ENCODE data around the gene RNF144A.
A peak's percentile ranks its signal among the peaks of the same experiment; 100 is the strongest.

RNF144A gene

GRCh38 chr2:7040547-7040946 is 123.3 kb downstream of the RNF144A start:
- Mint-ChIP-seq H3K27ac (no peak overlapping the region), H3K27me3 (no peaks in the 10 kb centered on the region), H3K9me3 (no peaks in the 10 kb centered on the region), H3K36me3 (ENCODE audit: low read depth) (peaks cover 60% of the 10 kb centered on the region), H3K4me3 (no peak overlapping the region), H3K4me1 (ENCODE audit: low read depth) (peaks cover 12% of the 10 kb centered on the region)
- DNase-seq = no peak

- Mint-ChIP-seq H3K4me1 (ENCODE audit: low read depth) (peaks cover 19% of the 10 kb centered on the region), H3K36me3 (ENCODE audit: low read depth) (peaks cover 60% of the 10 kb centered on the region), H3K9me3 (no peaks in the 10 kb centered on the region), H3K4me3 (no peak overlapping the region), H3K27me3 (no peaks in the 10 kb centered on the region), H3K27ac (peak overlapping the region; percentile 35)
- no peak for DNase-seq
Measured at GRCh38 chr2:7041421-7041820, 124.2 kb downstream of the RNF144A start.

- H3K27me3 Mint-ChIP-seq = no peaks in the 10 kb centered on the region
- H3K36me3 Mint-ChIP-seq (ENCODE audit: low read depth) = peaks cover 64% of the 10 kb centered on the region
- H3K4me3 Mint-ChIP-seq = no peak overlapping the region
- H3K9me3 Mint-ChIP-seq = no peaks in the 10 kb centered on the region
- no peak overlapping the region for H3K27ac Mint-ChIP-seq
- H3K4me1 Mint-ChIP-seq (ENCODE audit: low read depth) = peaks cover 24% of the 10 kb centered on the region
- DNase-seq = no peak
Measured at GRCh38 chr2:7043690-7044089, 126.5 kb downstream of the RNF144A start.

GRCh38 chr2:7044253-7045250 is 127.3 kb downstream of the RNF144A start:
- H3K27ac Mint-ChIP-seq = peak overlapping the region; percentile 7
- no peaks in the 10 kb centered on the region for H3K9me3 Mint-ChIP-seq
- H3K4me3 Mint-ChIP-seq = no peak overlapping the region
- peaks cover 24% of the 10 kb centered on the region for H3K4me1 Mint-ChIP-seq (ENCODE audit: low read depth)
- peaks cover 71% of the 10 kb centered on the region for H3K36me3 Mint-ChIP-seq (ENCODE audit: low read depth)
- DNase-seq = peak; percentile 72
- H3K27me3 Mint-ChIP-seq = no peaks in the 10 kb centered on the region

- peaks cover 24% of the 10 kb centered on the region for H3K4me1 Mint-ChIP-seq (ENCODE audit: low read depth)
- no peaks in the 10 kb centered on the region for H3K27me3 Mint-ChIP-seq
- H3K9me3 Mint-ChIP-seq = no peaks in the 10 kb centered on the region
- H3K36me3 Mint-ChIP-seq (ENCODE audit: low read depth) = peaks cover 69% of the 10 kb centered on the region
- H3K4me3 Mint-ChIP-seq = no peak overlapping the region
- no peak overlapping the region for H3K27ac Mint-ChIP-seq
- DNase-seq = no peak
Measured at GRCh38 chr2:7045601-7046590, 128.7 kb downstream of the RNF144A start.

- Mint-ChIP-seq H3K27ac (no peak overlapping the region), H3K36me3 (ENCODE audit: low read depth) (peaks cover 54% of the 10 kb centered on the region), H3K4me3 (no peak overlapping the region), H3K27me3 (no peaks in the 10 kb centered on the region), H3K9me3 (no peaks in the 10 kb centered on the region), H3K4me1 (ENCODE audit: low read depth) (peaks cover 24% of the 10 kb centered on the region)
- no peak for DNase-seq
Measured at GRCh38 chr2:7047661-7048060, 130.4 kb downstream of the RNF144A start.

- H3K4me3 Mint-ChIP-seq = no peak overlapping the region
Measured at GRCh38 chr2:7048762-7049294, 131.6 kb downstream of the RNF144A start.

GRCh38 chr2:7052404-7052803 is 135.2 kb downstream of the RNF144A start:
- Mint-ChIP-seq H3K9me3 (no peaks in the 10 kb centered on the region), H3K27me3 (no peaks in the 10 kb centered on the region), H3K36me3 (ENCODE audit: low read depth) (peaks cover 23% of the 10 kb centered on the region), H3K4me3 (no peak overlapping the region), H3K27ac (no peak overlapping the region), H3K4me1 (ENCODE audit: low read depth) (peaks cover 2% of the 10 kb centered on the region)
- DNase-seq = no peak

More at GRCh38 chr2:7048762-7049294, 131.6 kb downstream of the RNF144A start:
- no peak for DNase-seq
- Mint-ChIP-seq H3K9me3 (no peaks in the 10 kb centered on the region), H3K27ac (no peak overlapping the region), H3K36me3 (ENCODE audit: low read depth) (peaks cover 51% of the 10 kb centered on the region), H3K4me1 (ENCODE audit: low read depth) (peaks cover 22% of the 10 kb centered on the region), H3K27me3 (no peaks in the 10 kb centered on the region)

GRCh38 chr2:7053650-7054265 is 136.5 kb downstream of the RNF144A start:
- Mint-ChIP-seq H3K36me3 (ENCODE audit: low read depth) (peaks cover 13% of the 10 kb centered on the region), H3K27ac (no peak overlapping the region), H3K4me1 (ENCODE audit: low read depth) (peaks cover 5% of the 10 kb centered on the region), H3K27me3 (no peaks in the 10 kb centered on the region), H3K4me3 (no peak overlapping the region), H3K9me3 (no peaks in the 10 kb centered on the region)
- no peak for DNase-seq

- Mint-ChIP-seq H3K36me3 (ENCODE audit: low read depth) (peaks cover 15% of the 10 kb centered on the region), H3K27ac (peak overlapping the region; percentile 89), H3K4me3 (peak overlapping the region; percentile 8), H3K4me1 (ENCODE audit: low read depth) (peaks cover 15% of the 10 kb centered on the region), H3K9me3 (peaks cover 2% of the 10 kb centered on the region), H3K27me3 (no peaks in the 10 kb centered on the region)
- DNase-seq = no peak
Measured at GRCh38 chr2:7057865-7058400, 140.7 kb downstream of the RNF144A start.

- H3K4me3 Mint-ChIP-seq = no peak overlapping the region
- H3K36me3 Mint-ChIP-seq (ENCODE audit: low read depth) = peaks cover 21% of the 10 kb centered on the region
- H3K27ac Mint-ChIP-seq = no peak overlapping the region
- peaks cover 15% of the 10 kb centered on the region for H3K4me1 Mint-ChIP-seq (ENCODE audit: low read depth)
- H3K27me3 Mint-ChIP-seq = no peaks in the 10 kb centered on the region
- H3K9me3 Mint-ChIP-seq = peaks cover 8% of the 10 kb centered on the region
- DNase-seq = no peak
Measured at GRCh38 chr2:7060156-7060555, 142.9 kb downstream of the RNF144A start.

GRCh38 chr2:7060631-7061449 is 143.6 kb downstream of the RNF144A start:
- H3K27me3 Mint-ChIP-seq = no peaks in the 10 kb centered on the region
- H3K9me3 Mint-ChIP-seq = peaks cover 8% of the 10 kb centered on the region
- no peak for DNase-seq
- peaks cover 21% of the 10 kb centered on the region for H3K36me3 Mint-ChIP-seq (ENCODE audit: low read depth)
- H3K4me1 Mint-ChIP-seq (ENCODE audit: low read depth) = peaks cover 15% of the 10 kb centered on the region
- H3K4me3 Mint-ChIP-seq = no peak overlapping the region
- H3K27ac Mint-ChIP-seq = no peak overlapping the region

- no peak overlapping the region for H3K4me3 Mint-ChIP-seq
- no peaks in the 10 kb centered on the region for H3K27me3 Mint-ChIP-seq
- peaks cover 21% of the 10 kb centered on the region for H3K36me3 Mint-ChIP-seq (ENCODE audit: low read depth)
- DNase-seq = no peak
- H3K9me3 Mint-ChIP-seq = peaks cover 8% of the 10 kb centered on the region
- peaks cover 15% of the 10 kb centered on the region for H3K4me1 Mint-ChIP-seq (ENCODE audit: low read depth)
- H3K27ac Mint-ChIP-seq = no peak overlapping the region
Measured at GRCh38 chr2:7061450-7061789, 144.2 kb downstream of the RNF144A start.

Data from activated T-cell treated with anti-CD3 and anti-CD28 coated beads, Interleukin-2, amount 50 U/mL, for 24 hours (primary cell).